Adrenal gland (tissue), 5 donors: Measurements from ENCODE around the gene DLEC1.

Source experiments
- POLR2A ChIP-seq, 2 donors: fragments of 450-650 bp; IDR thresholded peaks; one replicate each; pipeline ENCODE4 v1.6.1; 2017; ENCODE audit warnings: antibody characterized with exemption in 2 of 2, mild to moderate bottlenecking in 2 of 2, moderate library complexity in 1 of 2
- TF ChIP-seq, protein P1 (sequence below), 6 experiments: fragments of 450-650 bp in 4 of 6; fragments of 200-600 bp in 2 of 6; sonication (generic) in 1 of 6; IDR thresholded peaks; 1 replicate in 5 of 6; 2 replicates in 1 of 6; pipeline versions ENCODE4 v1.5.1 to v1.8.0; 2016 to 2021; ENCODE audit warnings: antibody characterized with exemption in 6 of 6, mild to moderate bottlenecking in 2 of 6, moderate library complexity in 1 of 6
- donor health status: DM: no; HTN: no; CAD: no.

GRCh38 chr3:38020342-38020726, 18.7 kb upstream of the DLEC1 start:
- no peak for TF ChIP-seq POLR2A (IDR thresholded peaks at IDR 0.05)
- TF ChIP-seq, protein P1, sequence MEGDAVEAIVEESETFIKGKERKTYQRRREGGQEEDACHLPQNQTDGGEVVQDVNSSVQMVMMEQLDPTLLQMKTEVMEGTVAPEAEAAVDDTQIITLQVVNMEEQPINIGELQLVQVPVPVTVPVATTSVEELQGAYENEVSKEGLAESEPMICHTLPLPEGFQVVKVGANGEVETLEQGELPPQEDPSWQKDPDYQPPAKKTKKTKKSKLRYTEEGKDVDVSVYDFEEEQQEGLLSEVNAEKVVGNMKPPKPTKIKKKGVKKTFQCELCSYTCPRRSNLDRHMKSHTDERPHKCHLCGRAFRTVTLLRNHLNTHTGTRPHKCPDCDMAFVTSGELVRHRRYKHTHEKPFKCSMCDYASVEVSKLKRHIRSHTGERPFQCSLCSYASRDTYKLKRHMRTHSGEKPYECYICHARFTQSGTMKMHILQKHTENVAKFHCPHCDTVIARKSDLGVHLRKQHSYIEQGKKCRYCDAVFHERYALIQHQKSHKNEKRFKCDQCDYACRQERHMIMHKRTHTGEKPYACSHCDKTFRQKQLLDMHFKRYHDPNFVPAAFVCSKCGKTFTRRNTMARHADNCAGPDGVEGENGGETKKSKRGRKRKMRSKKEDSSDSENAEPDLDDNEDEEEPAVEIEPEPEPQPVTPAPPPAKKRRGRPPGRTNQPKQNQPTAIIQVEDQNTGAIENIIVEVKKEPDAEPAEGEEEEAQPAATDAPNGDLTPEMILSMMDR (IDR thresholded peaks at IDR 0.05): no peak
